Activated CD8-positive, alpha-beta memory T cell treated with anti-CD3 and anti-CD28 coated beads for 48 hours (primary cell): ENCODE data around the gene RTL10.

Source experiments
- DNase-seq, 3 experiments: peaks; one replicate each; pipeline ENCODE4 v3.0.0-alpha.2; 2020; ENCODE audit warnings: low read depth in 2 of 3, low spot score in 2 of 3

The RTL10 gene

GRCh38 chr22:19854778-19855503 is at the start of gene RTL10, which contains the start of gene GNB1L:
RTL10 (minus strand) TSS chr22:19854874; CDS start chr22:19852261, 2,613 bp downstream.
GNB1L (minus strand) TSS chr22:19854874; CDS start chr22:19821355, 33,519 bp downstream.
- DNase-seq = peak; percentile 80 to 96 (median 83)

DNA sequence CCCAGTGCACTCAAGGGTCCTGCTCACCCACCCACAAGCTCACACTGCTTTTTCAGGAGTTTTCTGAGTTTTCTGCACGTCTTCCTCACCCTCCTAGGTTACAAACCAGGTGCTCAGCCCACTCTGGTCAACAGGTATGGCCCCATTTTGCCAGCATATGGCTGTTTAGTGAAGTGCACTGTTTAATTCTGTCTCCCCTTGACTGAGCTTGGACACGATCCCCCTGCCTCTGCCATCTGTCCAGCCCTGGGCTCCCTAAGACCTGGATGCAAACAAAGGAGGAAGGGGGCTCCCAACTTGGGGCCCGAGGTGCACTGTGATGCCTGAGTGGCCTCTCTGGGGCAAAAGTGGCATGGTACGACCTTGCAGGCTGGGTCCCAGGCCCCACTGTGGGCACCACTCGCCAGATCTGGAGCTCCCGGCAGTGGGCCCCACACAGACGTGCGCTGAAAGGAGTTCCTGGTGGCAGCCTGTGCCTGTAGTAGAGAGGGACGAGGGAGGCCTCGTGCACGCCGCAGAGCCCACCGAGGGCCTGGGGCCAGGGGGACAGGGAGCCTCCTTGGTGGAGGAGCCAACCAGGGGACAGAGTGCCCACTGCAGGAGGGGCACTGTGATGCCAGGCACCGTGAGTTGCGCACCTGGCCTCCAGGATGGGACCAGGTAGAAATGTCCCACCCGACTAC is 49.6 kb upstream of the RTL10 start:
- no peak for DNase-seq

- no peak for DNase-seq
Measured at GRCh38 chr22:19903513-19903912, 48.8 kb upstream of the RTL10 start.

- DNase-seq = no peak
Measured at GRCh38 chr22:19903031-19903430, 48.4 kb upstream of the RTL10 start.

DNA sequence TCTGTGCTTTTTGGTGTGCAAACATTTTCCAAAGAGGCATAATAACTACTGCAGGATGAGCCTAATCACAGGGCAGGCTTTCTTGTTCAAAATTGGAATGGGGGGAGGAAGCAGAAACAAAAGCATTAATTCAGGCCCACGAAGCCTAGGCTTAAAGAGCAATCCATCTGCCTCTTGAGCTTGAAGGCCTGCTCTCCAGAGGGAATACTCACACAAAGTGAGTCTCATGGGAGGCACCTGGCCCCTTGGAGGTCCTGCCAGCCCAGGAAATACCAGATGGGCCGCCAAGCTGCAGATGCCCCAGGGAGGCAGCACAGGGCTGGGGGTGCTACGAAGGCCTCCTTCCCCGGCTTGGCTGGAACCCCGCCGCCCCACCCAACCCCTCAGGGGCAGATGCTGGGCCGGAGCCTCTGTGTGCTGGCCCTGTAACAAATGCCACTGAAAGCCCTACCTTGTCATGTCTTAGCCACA is 47.6 kb upstream of the RTL10 start:
- DNase-seq = no peak

- DNase-seq = no peak
Measured at GRCh38 chr22:19901577-19902244, 47.0 kb upstream of the RTL10 start.

- no peak for DNase-seq
Measured at GRCh38 chr22:19900707-19901436, 46.2 kb upstream of the RTL10 start.

DNA sequence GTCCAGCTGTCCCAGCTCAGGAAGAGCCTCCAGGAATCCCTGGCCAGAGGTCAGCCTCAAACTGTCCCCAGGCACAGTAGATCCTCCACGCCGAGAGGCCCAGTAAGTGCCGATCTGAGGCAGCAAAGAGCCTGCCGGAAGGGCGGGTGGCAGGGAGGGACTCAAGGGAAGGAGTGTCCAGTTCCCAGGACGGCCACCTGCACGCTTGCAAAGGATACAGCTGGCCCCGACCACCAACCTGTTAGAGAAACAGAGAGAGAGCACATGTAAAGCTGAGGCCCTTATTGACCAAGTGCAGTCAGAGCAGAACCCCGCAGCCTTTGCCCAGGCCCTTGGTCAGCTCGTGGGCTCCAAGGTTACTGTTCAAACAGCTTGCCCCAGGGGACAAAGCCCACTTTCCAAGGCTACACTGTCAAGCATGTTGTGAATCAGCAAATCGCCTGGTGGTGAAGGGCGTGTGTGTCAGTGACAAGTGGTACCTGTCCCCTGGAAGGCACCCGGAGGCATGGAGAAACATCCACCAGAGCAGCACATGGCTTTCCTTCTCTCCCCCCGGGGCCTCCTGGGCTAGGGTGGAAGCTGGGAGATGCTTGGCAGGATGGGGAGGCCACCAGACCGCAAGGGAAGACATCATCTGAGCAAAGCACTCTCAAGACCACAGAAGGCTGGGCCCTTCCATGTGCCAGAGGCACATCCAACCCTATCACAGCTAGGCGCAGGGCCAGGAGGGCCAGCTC is 44.3 kb upstream of the RTL10 start:
- DNase-seq = no peak

DNA sequence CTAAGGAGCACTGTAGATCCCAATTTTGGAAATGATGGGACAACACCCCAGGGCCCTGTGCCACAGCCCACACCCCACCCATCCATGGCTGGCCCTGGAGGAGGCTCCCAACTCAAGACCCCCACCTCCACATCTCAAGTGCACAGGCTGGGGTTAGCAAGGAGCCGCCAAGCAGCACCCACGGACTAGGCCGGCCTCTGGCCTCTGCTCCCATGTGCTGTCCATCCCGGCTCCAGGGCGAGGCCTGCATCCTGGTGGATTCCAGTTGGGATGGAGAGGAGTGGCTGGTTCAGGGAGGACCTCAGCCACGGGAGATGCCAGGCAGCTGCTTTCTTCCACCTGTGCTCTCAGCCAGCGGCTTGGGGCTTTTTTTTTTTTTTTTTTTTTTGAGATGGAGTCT is 43.5 kb upstream of the RTL10 start:
- no peak for DNase-seq

GRCh38 chr22:19897726-19898125 is 43.1 kb upstream of the RTL10 start:
- DNase-seq = no peak

GRCh38 chr22:19896665-19897355 is 42.1 kb upstream of the RTL10 start:
- DNase-seq = no peak

GRCh38 chr22:19895160-19895849 is 40.6 kb upstream of the RTL10 start:
- DNase-seq = no peak

DNA sequence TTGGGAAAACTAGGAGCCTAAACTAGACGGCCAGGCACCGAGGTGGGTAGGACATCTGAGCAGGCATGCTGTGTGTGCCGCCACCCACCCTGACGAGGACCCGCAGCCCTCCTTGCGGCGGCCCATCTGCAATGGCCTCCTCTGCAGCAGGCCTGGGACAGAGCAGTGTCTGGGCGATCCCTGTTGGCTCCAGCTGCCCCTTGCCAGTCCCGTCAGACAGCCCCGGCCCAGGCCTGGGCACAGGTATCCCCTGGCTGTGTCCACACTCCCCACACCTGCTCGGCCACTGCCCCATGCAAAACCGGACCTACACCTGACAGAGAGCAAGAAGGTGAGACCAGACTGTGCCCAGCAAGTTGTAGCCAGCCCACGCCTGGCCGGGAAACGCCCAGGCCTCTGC is 38.7 kb upstream of the RTL10 start:
- no peak for DNase-seq

DNA sequence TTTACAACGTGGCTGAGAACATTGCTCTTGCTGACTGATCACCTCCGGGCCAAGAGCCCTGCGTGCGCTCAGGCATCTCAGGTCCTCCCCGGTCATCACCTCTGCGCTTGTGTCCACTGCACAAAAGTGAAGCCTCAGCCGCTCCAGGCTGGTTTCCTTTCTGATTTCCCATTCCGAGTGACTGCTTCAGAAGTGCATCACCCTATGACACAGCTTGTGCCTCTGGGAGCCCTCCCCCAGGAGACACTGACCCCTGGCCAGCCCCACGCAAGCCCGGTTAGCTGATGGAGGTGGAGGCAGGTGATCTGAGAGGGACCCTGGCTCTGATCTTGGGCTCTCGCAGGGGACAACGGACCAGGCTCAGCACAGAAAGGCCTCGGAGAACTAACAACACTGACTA is 38.3 kb upstream of the RTL10 start:
- no peak for DNase-seq

GRCh38 chr22:19892257-19892879 is 37.7 kb upstream of the RTL10 start:
- DNase-seq = peak; percentile 28 to 37 (median 33)

GRCh38 chr22:19891317-19892256 is 36.9 kb upstream of the RTL10 start:
- peak; percentile 40 to 64 (median 62) for DNase-seq

DNA sequence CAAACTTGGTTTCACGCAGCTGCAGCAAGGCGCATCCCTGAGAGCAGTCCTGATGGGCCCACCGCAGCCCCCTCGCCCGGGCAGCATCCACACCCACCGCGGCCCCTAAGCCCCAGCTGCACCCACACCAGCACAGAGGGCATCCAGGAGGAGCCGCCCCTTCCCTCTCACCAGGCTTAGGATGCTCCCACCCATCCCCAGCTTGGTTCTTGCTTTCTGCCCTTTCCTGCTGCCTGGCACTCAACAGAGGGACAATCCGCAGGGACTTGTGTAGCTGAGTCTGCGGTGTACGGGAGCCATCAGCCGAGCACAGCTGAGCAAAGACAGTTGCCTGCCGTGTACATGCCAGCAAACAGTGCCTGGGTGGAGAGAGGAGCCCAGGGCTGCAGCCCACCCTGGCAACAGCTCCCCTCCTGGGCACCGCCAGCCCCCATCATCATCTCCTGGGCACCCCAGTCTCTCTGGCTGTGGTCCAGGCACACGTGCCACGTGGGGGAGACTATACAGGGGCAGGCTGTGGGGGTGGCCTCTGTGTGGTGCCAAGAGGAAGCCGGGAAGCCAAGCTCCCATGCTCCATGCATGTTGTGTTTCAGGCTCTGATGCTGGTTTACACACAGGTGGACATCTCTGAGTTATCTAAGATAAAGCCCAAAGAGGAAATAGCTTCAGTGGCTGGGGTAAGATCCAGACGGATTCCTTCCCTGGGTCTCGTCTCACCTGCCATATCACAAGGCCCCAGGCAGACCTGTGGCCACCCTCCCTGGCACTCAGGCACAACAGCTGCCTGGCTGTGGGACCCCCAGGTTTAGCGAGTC is 36.0 kb upstream of the RTL10 start:
- no peak for DNase-seq
